LNCAP (cell line): ENCODE results near the gene GNB5.

Source experiments
- CTCF ChIP-seq: fragments of 450-650 bp; IDR thresholded peaks from 2 replicates; pipeline ENCODE4 v1.5.1; 2017; ENCODE audit warnings: mild to moderate bottlenecking

The GNB5 gene

GRCh38 chr15:52230073-52230472 lies 38.9 kb upstream of the GNB5 start:
- TF ChIP-seq CTCF, result no peak

- no peak for TF ChIP-seq CTCF
Observed at GRCh38 chr15:52228921-52229320, 37.7 kb upstream of the GNB5 start.

GRCh38 chr15:52227456-52227855 lies 36.3 kb upstream of the GNB5 start:
- TF ChIP-seq CTCF, result peak; percentile 82

- no peak for TF ChIP-seq CTCF
Observed at GRCh38 chr15:52225230-52225629, 34.0 kb upstream of the GNB5 start.

GRCh38 chr15:52224211-52224610 lies 33.0 kb upstream of the GNB5 start:
- no peak for TF ChIP-seq CTCF

GRCh38 chr15:52221730-52222129 lies 30.5 kb upstream of the GNB5 start:
- no peak for TF ChIP-seq CTCF

- TF ChIP-seq CTCF, result no peak
Observed at GRCh38 chr15:52220937-52221660, 29.9 kb upstream of the GNB5 start.

- TF ChIP-seq CTCF, result no peak
Observed at GRCh38 chr15:52220251-52220650, 29.1 kb upstream of the GNB5 start.
